Hematopoietic multipotent progenitor cell treated with erythropoietin and hydrocortisone succinate and interleukin-3 and kit ligand, for 17 days (in vitro differentiated cells): ENCODE data around the gene MEX3A.
"Not testable (repeated sequence)": the region's sequence is repeated elsewhere in the genome, so short reads cannot be mapped to it uniquely, and the experiment has no call there.

Source experiments
- DNase-seq: peaks from one replicate; pipeline ENCODE4 v3.0.0-alpha.2; 2015; ENCODE audit warnings: low spot score

Gene MEX3A

GRCh38 chr1:156118177-156118868 is 36.1 kb upstream of the MEX3A start:
- peak; percentile 31 for DNase-seq

GRCh38 chr1:156117414-156118176 is 35.3 kb upstream of the MEX3A start:
- DNase-seq = no peak

GRCh38 chr1:156116731-156117130 is 34.5 kb upstream of the MEX3A start:
- not testable (repeated sequence) for DNase-seq

GRCh38 chr1:156115514-156116374 is 33.5 kb upstream of the MEX3A start:
- peak; percentile 85 for DNase-seq

- peak; percentile 64 for DNase-seq
Measured at GRCh38 chr1:156114919-156115513, 32.8 kb upstream of the MEX3A start.

- DNase-seq = peak; percentile 92
Measured at GRCh38 chr1:156114101-156114918, 32.0 kb upstream of the MEX3A start, which contains the start of gene LMNA. TSS of gene LMNA (plus strand) at chr1:156114711. CDS start at chr1:156114919, 208 bp downstream.

- no peak for DNase-seq
Measured at GRCh38 chr1:156113282-156113950, 31.2 kb upstream of the MEX3A start.

GRCh38 chr1:156112276-156113137 is 30.2 kb upstream of the MEX3A start:
- no peak for DNase-seq

- no peak for DNase-seq
Measured at GRCh38 chr1:156111355-156111962, 29.2 kb upstream of the MEX3A start.

- DNase-seq = no peak
Measured at GRCh38 chr1:156110252-156110651, 28.0 kb upstream of the MEX3A start.

- no peak for DNase-seq
Measured at GRCh38 chr1:156108664-156109241, 26.5 kb upstream of the MEX3A start.

GRCh38 chr1:156108057-156108456 is 25.8 kb upstream of the MEX3A start:
- DNase-seq = no peak

- no peak for DNase-seq
Measured at GRCh38 chr1:156106624-156107488, 24.6 kb upstream of the MEX3A start.

GRCh38 chr1:156104861-156105832 is 22.9 kb upstream of the MEX3A start:
- DNase-seq = peak; percentile 8

GRCh38 chr1:156104065-156104810 is 22.0 kb upstream of the MEX3A start:
- peak; percentile 74 for DNase-seq

- peak; percentile 66 for DNase-seq
Measured at GRCh38 chr1:156103521-156103947, 21.3 kb upstream of the MEX3A start.
